Measurements from ENCODE around the gene TMEM225B.
"Not testable (repeated sequence)": the region's sequence is repeated elsewhere in the genome, so short reads cannot be mapped to it uniquely, and the experiment has no call there.

The TMEM225B gene

DNA sequence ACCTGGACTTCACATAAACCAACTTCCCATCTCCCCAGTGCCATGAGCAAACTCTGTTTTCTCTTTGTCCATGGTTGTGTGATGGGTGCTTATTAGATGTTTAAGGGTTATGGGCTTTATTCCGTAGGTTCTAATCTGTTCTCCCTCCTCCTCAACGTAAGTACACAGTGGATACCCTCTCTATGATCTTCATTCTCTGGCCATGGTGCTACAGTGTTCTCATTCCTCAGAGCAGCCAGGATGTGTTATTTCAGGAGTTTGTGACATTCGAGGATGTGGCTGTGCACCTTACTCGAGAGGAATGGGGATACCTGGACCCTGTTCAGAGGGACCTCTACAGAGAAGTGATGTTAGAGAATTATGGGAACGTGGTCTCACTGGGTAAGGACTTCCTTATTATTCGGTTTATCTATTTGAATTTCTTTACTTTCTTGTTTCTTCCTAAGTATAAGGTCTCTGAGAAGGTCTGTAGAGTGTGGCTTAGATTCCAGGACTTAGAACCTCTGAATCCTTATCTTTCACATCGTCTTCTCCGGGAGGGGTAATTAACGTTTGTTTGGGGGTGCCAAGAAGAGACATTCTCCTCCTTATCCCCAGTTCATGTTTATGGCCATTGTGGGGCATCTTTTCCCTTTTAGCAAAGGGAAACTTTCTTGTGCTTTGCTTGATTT, 35.8 kb upstream of the TMEM225B start:
- TF ChIP-seq GATA1 (IDR thresholded peaks at IDR 0.05; ENCODE audit: low read depth, low read length) (no peak), POLR2A (IDR thresholded peaks at IDR 0.05; ENCODE audit: low read length) (no peak)
- peak in 1 of 2 experiments; percentile 62 for DNase-seq

DNA sequence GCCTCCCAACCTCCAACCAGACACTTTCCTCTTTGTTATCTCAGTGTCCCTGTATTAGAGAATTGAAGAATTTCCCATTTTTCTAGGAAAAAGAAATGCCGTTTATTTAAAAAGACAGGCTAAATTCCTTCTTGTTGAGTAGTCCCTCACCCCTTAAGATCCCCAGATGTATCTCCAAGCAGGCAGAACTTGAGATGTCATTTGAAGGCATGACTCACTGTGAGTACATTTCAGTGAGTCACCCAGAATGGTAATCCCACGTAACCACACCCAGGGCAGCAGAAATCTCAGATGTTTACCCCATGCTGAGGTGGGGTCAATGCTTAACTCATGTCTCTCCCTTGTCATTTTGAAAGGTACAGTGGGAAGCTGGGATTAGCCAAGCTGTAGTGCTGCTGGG, 35.2 kb upstream of the TMEM225B start:
- peak; percentile 68 to 88 for DNase-seq

DNA sequence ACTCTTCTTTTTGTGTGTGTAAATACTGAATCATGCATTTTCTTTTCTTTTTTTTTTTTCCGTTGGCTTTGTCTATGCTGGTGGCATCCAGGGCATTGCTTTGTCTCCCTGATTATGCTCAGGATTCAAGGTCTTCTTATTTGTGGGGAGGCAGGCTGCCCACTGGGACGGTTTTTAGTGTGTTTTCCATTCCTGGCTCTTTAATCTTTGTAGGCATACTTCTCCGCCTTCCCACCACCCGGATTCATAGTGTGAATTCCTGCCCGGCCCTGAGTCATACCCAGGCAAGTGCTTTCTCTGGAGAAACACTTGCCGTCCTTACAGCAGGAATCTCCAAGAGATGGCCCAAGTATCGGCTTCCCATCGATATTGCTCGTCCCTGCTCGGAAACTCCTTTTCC, 34.4 kb upstream of the TMEM225B start:
- TF ChIP-seq GATA1 (IDR thresholded peaks at IDR 0.05; ENCODE audit: low read depth, low read length), result no peak
- no peak for TF ChIP-seq POLR2A (IDR thresholded peaks at IDR 0.05; ENCODE audit: low read length)
- DNase-seq, result no peak

More for the DNA sequence above, 35.2 kb upstream of the TMEM225B start:
- TF ChIP-seq GATA1 (IDR thresholded peaks at IDR 0.05; ENCODE audit: low read depth, low read length) (no peak), POLR2A (IDR thresholded peaks at IDR 0.05; ENCODE audit: low read length) (no peak)

DNA sequence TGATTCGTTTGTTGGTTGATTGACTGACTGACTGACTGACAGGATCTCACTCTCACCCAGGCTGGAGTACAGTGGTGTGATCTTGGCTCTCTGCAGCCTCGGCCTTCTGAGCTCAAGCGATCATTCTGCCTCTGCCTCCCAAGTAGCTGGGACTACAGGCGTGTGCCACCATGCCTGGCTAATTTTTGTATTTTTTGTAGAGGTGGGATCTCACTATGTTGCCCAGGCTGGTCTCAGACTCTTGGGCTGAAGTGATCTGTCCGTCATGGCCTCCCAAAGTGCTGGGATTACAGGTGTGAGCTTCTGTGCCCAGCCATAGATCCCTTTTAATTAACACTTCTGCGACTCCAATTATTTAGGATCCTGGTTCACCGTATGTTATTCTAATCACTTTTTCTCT, 29.3 kb upstream of the TMEM225B start:
- DNase-seq, result not testable (repeated sequence)

DNA sequence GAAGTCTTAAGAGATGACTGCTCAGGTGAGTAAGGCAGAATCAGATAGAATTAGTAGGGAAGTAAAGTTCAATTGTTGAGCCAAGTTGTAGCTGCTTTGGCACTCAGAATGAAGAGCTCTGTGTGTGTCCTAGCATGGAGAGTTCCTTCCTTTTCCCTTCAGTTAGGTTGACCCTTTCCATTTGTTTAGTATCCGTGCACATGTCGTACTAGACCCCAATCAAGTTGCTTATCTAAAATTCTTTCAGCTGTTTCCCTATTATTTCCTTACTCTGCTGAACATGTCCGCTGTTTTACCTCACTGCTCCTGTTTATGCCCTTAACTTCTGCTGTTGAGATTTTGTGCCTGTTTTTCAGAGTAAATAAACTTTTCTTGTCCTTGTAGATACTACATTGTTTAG, 26.3 kb upstream of the TMEM225B start:
- TF ChIP-seq GATA1 (IDR thresholded peaks at IDR 0.05; ENCODE audit: low read depth, low read length) (no peak), POLR2A (IDR thresholded peaks at IDR 0.05; ENCODE audit: low read length) (no peak)
- no peak for DNase-seq

DNA sequence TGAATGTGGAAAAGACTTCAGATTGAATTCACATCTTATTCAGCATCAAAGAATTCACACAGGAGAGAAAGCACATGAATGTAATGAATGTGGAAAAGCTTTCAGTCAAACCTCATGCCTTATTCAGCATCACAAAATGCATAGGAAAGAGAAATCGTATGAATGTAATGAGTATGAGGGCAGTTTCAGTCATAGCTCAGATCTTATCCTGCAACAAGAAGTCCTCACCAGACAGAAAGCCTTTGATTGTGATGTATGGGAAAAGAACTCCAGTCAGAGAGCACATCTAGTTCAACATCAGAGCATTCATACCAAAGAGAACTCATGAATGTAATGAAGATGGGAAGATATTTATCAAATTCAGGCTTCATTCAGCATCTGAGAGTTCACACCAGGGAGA, 24.8 kb upstream of the TMEM225B start:
- DNase-seq, result no peak
- TF ChIP-seq POLR2A (IDR thresholded peaks at IDR 0.05; ENCODE audit: low read length) (no peak), GATA1 (IDR thresholded peaks at IDR 0.05; ENCODE audit: low read depth, low read length) (no peak)

DNA sequence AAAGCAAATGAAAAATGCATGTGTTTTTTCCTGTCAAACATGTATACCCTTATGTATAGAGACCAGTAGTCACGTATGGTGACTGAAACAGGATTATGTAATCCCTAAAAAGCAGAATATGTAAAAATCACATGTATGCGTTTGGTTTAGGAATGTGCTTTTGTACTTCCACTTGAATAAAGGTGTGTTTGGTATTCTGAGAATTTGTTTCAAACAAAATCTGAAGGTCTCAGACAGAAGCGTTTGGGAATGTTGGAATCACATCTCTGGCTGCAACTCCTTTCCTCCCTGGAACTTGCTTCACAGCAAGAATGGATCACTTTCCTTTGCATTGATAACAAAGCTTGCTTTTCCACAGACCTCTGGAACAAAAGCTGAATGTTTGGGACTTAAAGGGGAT, 21.8 kb upstream of the TMEM225B start:
- no peak for DNase-seq
- TF ChIP-seq GATA1 (IDR thresholded peaks at IDR 0.05; ENCODE audit: low read depth, low read length) (no peak), POLR2A (IDR thresholded peaks at IDR 0.05; ENCODE audit: low read length) (no peak)

DNA sequence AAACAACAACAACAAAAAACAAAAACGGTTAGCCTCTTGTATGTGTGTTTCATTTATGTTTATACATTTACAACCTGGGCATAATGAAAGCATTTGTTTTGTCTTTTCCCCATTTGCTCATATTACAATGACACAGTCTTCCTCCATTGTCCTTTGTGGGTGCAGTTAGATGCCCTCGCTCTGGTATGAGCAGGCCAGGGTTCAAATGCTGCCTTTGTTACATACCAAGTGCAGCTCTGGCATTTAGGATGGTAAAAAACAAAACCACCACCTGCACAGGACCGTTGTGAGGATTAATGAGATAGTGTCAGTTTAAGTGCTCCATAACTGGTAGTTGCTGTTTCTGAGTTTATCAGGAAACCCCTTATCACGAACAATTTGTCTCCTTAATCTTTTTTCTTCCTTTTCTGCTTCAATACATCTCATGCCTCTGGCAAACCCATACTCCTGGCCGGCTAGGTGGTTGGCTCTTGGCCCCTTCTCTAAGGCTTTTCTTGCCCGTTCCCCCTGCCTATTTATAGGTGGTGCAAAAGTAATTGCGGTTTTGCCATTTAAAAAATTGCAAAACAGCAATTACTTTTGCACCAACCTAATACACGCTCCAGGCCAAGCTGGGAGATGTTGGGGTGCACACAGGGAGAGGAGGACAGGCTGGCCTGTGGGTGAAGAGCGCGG, 18.6 kb upstream of the TMEM225B start:
- peak in 1 of 2 experiments; percentile 41 for DNase-seq
- TF ChIP-seq GATA1 (IDR thresholded peaks at IDR 0.05; ENCODE audit: low read depth, low read length) (no peak), POLR2A (IDR thresholded peaks at IDR 0.05; ENCODE audit: low read length) (no peak)

DNA sequence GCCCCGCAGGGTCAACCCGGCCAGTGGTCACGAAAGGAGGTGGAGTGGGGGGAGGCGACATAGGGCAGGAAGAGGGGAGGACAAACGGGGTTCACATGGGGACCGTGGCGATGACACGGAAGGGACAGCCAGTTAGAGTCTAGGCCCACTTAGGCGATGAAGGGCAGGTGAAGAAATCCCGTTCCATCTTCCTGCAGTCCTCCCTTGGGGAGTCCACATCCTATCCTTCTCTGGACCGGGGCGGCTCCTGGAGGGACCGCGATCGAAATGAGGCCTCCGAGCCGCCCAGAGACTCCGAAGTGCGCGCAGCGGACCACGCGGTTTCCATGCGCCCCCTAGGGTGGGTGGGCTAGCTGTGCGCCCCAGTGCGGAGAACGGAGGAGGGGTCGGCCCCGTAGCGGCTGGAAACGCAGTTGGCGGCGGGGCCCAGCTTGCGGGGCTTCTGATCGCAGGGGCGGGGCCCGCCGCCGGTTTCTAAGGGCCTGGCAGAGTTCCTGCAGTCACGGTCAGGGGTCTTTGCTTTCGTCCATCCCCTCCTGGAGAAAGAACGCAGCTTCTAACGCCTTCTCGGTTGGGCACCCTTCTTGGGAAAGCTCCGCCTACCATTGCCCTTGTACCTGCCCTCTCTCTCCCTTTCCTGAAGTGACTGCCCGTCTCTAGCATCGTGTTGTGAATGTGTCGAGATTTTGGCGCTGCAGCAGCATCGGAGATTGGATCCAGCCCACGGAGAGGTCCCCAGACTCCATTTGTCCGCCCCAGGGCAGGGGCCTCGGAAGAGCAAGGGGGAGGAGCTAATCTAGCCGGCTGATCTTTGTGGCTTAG, 17.9 kb upstream of the TMEM225B start:
- no peak for TF ChIP-seq POLR2A (IDR thresholded peaks at IDR 0.05; ENCODE audit: low read length)
- TF ChIP-seq GATA1 (IDR thresholded peaks at IDR 0.05; ENCODE audit: low read depth, low read length), result no peak
- peak; percentile 28 to 51 for DNase-seq

DNA sequence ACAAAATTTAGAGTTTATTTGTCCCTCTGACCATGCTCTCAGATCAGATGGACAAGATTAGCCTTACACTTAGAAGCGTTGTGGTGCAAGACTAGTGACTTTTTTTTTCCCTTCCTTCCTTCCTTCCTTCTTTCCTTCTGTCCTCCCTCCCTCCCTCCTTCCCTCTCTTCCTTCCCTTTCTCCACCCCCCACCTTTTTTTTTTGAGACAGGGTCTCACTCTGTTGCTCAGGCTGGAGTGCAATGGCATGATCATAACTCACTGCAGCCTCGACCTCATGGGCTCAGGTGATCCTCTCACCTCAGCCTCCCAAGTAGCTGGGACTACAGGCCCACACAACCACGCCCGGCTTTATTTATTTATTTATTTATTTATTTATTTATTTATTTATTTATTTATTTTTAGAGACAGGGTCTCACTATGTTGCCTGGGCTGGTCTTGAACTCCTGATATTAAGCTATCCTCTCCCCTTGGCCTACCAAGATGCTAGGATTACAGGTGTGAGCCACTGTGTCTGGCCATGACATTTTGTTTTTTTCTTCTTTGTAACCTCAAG, 17.2 kb upstream of the TMEM225B start:
- not testable (repeated sequence) for DNase-seq

DNA sequence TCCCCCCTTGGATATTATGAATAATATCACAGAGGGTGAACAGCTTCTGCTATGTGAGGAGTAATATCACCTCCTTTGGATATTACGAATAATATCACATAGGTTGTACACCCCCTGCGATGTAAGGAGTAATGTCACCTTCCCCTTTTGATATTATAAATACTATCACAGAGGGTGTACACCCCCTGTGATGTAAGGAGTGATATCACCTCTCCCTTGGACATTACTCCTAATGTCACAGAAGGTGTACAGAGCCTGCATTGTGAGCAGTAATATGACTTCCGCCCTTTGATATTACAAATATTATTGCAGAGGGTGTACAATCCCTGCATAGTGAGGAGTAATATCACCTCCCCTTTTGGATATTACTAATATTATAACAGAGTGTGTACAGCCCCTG, 9.2 kb upstream of the TMEM225B start:
- DNase-seq, result no peak
- TF ChIP-seq POLR2A (IDR thresholded peaks at IDR 0.05; ENCODE audit: low read length) (no peak), GATA1 (IDR thresholded peaks at IDR 0.05; ENCODE audit: low read depth, low read length) (no peak)

DNA sequence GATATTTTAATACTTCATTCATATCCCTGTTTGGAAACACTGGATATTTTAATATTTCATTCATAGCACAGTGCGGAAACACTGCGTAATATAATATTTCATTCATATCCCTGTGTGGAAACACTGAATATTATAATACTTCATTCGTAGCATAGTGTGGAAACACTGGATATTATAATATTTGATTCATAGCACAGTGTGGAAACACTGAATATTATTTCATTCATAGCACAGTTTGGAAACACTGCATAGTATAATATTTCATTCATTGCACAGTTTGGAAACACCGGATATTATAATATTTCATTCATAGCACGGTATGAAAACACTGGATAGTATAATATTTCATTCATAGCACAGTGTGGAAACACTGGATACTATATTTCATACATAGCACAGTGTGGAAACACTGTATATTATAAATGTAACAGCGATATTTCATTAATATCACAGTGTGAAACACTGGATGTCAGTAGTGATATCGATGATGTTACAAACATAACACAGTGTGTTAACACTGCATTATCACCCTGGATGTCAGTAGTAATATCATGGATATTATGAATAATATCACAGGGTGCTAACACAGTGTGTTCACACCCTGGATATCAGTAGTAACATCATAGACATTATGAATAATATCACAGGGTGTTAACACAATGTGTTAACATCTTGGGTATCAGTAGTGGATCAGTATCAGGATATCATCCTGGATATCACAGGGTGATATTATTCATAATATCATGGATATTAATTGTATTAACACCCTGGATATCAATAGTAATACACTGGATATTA, 2.9 kb upstream of the TMEM225B start:
- DNase-seq, result no peak
- TF ChIP-seq GATA1 (IDR thresholded peaks at IDR 0.05; ENCODE audit: low read depth, low read length) (no peak), POLR2A (IDR thresholded peaks at IDR 0.05; ENCODE audit: low read length) (no peak)

DNA sequence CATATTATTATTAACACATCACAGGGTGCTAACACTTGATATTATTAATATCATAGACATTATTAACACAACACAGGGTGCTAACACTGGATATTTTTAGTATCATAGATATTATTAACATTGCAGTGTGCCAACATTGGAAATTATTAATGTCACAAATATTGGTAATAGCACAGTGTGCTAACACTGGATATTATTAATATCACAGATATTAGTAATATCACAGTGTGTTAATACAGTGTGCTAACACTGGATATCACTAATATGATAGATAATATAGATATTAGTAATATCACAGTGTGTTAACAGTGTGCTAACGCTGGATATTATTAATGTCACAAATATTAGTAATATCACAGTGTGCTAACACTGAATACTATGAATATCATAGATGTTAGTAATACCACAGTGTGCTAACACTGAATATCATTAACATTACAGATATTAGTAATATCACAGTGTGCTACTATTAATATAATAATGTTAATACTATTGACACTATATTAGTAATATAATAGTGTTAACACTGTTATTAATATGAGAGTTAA, 1.6 kb upstream of the TMEM225B start:
- no peak for TF ChIP-seq POLR2A (IDR thresholded peaks at IDR 0.05; ENCODE audit: low read length)
- no peak for TF ChIP-seq GATA1 (IDR thresholded peaks at IDR 0.05; ENCODE audit: low read depth, low read length)
- DNase-seq, result no peak

All from erythroblast (primary cell).